Stromal cell of bone marrow (primary cell): ENCODE results near the gene TERB1.

Experiments
- DNase-seq: peaks from one replicate; pipeline ENCODE4 v3.0.0-alpha.2; 2012; ENCODE audit warnings: low read depth

The TERB1 gene

DNA sequence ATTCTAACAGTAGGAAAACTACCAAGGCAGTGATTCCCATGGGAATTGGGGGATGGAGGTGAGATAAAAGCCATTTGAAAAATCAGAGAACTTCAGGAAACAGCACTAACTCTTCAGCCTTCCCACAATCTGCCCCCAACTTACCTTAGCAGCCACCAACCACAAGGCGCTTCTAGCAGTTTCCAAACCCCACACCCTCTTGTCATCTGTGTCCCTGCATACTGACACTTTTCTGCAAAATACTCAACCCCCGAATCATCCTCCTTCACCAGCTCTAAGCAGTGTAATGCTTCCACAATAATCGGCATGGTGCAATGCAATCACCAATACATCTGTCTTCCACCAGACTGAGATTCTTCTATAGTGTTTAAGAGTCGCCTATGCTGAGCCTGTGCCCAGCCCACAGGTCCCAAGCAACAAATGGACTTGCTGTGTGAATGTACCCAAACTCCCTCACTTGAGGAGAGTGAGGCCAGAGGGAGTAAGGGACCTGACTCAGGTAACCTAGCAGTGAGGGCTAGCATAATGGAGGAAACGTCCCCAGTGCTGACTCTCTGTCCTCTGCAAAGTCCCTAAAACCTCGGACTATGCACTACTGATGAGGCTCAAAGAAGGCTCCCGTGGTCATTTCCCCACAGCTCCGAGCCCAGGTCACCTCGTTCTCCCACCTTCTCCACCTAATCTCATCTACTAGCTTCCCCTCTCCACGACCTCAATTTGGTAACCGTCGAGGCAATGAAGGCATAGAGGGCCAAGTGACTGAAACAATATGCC lies 50.9 kb downstream of the TERB1 start:
- DNase-seq, result no peak

GRCh38 chr16:66746682-66747081 lies 54.7 kb downstream of the TERB1 start:
- no peak for DNase-seq

- DNase-seq, result no peak
Measured at GRCh38 chr16:66746048-66746447, 55.3 kb downstream of the TERB1 start.

- peak; percentile 41 for DNase-seq
Measured at GRCh38 chr16:66741950-66742808, 59.2 kb downstream of the TERB1 start.

DNA sequence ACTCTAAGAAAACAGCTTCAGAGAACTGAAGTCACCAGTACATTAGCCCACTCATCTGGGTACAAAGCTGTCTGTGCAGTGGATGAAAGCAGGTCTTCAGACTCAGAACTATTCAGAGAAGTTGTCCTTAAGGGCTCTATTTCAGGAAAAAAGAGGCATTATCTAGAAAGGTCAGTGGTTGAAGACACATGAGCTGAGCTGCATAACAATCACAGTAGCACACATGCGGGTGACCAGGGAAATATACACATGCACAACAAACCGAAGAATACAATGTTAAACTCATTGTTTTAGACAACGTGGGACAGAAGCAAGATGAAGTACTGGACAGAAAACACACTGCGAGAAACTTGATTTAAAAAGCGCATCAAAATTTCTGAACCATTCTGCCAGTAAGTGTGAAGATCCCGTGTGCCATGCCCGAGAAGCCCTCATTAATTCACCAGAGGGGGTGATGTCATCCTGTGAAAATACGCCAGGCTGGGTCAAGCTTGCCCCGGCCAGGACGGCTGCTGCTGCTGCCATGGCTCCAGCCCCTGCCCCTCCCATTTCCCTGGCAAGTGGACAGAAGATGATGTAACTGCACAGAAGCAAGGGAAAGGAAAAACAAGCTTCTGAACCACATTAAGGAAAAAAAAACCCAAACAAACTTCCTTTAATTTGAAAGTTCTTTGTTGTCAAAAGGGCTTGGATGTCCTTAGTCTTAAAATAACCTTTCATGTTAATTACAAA lies 60.0 kb downstream of the TERB1 start:
- peak; percentile 94 for DNase-seq

- no peak for DNase-seq
Measured at GRCh38 chr16:66740533-66740932, 60.9 kb downstream of the TERB1 start.

GRCh38 chr16:66740010-66740409 lies 61.4 kb downstream of the TERB1 start:
- no peak for DNase-seq

- no peak for DNase-seq
Measured at GRCh38 chr16:66735891-66736290, 65.5 kb downstream of the TERB1 start.

- no peak for DNase-seq
Measured at GRCh38 chr16:66731101-66731500, 70.3 kb downstream of the TERB1 start.

- no peak for DNase-seq
Measured at GRCh38 chr16:66728804-66729203, 72.6 kb downstream of the TERB1 start.

GRCh38 chr16:66728117-66728787 lies 73.1 kb downstream of the TERB1 start:
- peak; percentile 54 for DNase-seq

DNA sequence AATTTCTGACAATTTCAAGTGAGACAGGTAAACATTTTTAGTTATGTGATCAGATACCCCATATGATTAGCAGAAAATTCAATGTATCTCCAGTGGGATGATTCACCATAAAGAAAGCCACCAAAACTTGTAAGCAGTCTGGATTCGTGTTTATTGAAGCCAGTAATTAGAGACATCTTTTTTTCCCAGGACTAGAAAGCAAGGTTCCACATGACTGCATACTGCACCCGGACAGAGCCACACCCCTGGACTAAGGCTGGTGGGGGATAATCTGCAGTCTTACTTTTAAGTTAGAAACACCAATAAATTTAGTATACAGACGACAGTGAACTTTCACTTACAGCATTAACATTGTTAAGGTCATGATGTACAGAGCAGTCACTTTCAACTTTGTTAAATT lies 80.6 kb downstream of the TERB1 start:
- DNase-seq, result no peak

GRCh38 chr16:66719246-66719645 lies 82.1 kb downstream of the TERB1 start:
- DNase-seq, result no peak

DNA sequence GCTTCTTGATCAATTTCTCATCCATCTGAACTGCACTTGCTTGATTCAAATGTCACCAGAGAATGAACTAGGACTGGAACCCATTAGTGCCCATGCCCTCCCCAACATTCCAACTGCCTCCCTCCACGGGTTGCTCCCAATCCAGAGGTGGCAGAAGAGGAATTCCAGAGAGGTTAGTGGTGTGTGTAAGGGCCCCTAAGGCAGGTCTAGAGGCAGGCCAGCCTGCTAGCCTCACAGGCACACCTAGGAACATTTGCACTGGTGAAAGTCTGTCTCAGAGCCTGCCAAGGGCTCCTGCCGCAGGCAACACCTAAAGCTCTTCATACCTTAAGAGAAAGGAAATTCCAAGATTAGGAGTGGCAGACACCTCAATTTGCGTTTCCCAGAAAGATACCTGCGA lies 83.6 kb downstream of the TERB1 start:
- DNase-seq, result no peak

- DNase-seq, result no peak
Measured at GRCh38 chr16:66717112-66717675, 84.2 kb downstream of the TERB1 start.

DNA sequence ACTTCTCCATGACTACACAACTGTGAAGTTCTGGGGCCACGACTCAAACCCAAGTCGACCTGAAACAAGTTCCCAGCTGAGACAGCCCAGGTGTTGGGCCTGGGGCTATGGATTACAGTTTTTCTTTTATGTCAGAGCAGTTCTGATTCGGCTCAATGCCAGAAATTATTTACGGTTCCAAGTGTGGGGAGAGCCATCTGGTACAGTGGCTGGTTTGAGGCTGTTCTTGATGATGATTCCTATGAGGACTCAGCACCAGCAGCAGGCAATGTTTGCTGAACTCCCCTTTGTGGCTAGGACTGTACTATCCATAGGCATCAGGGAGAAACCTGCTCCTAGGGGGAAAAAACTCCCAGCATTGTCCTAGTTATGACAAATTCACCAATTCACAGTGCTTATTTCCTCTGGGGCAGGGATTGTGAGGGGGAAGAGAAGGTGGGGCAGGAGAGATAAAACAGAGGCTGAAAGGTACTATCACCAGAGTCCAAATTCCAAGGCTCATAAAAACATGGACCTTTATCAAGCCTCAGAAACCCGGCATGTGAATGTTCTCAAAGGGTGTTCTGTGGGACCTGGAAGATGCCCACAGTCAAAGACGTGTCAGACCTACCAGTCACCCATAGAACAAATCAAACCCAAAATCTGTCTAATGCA lies 86.6 kb downstream of the TERB1 start:
- DNase-seq, result no peak

- DNase-seq, result no peak
Measured at GRCh38 chr16:66714062-66714461, 87.3 kb downstream of the TERB1 start.

- DNase-seq, result no peak
Measured at GRCh38 chr16:66713076-66713475, 88.3 kb downstream of the TERB1 start.

DNA sequence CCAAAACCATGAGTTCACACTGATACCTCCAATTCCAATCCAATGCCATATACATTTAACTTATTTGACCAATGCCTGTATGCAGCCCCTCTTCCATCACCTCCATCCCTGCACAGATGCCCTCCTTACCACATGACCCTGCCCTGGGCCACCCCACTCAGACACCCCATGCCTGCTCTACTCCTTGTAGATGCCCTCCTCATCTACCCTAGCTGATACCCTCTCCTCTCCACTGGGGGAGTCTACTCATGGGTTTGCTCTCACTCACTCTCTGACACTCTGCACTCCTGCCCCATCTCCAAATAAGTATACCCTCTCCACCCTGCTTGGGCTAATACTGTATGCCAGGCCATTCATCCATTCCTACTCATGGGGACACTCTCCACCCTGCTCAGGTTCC lies 88.9 kb downstream of the TERB1 start:
- no peak for DNase-seq

- DNase-seq, result no peak
Measured at GRCh38 chr16:66711581-66711980, 89.8 kb downstream of the TERB1 start.

DNA sequence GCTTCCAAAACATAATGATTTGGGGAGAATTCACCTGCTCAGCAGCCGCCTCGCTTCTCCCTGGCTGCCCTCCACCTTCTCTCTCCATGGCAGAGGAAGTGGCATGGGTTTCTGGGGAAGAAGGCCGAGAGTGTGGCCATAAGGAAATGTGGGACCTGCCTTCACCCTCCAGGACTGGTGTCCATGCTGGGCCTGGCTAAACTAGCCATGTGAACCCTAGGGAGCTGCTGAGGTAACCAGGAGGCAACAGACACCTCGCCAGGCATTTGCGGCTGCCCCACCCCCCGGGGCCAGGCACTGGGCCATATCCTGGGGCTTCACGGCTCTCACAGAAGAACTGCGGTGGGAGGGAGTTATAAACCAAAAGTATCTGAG lies 94.9 kb downstream of the TERB1 start:
- DNase-seq, result no peak
